ENCODE data around the gene COMT.

COMT gene

DNA sequence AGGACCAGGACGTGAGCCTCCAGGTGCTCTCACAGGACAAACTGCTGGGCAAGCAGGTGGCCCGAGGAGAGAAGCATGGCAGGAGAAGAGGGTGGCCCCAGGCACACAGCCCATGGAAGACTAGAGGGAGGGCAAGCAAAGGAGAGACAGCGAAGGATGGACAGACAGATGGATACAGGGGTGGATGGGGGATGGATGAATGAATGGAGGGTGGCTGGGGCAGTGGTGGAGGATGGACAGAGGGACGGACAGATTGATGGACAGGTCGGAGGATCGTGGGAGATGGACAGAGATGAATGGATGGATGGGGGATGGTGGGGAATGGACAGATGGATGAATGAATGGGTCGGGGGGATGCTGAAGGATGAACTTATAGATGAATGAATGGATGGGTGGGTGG, 52.4 kb downstream of the COMT start:
- DNase-seq (ENCODE audit: low read depth, low spot score) = no peak
- H3K9me3 ChIP-seq (ENCODE audit: low read depth, low read length) = no peaks in the 10 kb centered on the region
- no peaks in the 10 kb centered on the region for H3K36me3 ChIP-seq (ENCODE audit: insufficient read depth, low read length)
- no peak overlapping the region for H3K27ac ChIP-seq
- no peak overlapping the region for H3K4me3 ChIP-seq
- no peak overlapping the region for H3K9ac ChIP-seq (ENCODE audit: insufficient read length)
- TF ChIP-seq POLR2AphosphoS5 (IDR thresholded peaks at IDR 0.05; ENCODE audit: borderline replicate concordance, low read depth, low read length) (no peak), EZH2 (IDR thresholded peaks at IDR 0.05) (no peak), FOXP2 (optimal IDR thresholded peaks at IDR 0.05; ENCODE audit: control extremely low read depth, extremely low read length, insufficient read depth) (no peak)

DNA sequence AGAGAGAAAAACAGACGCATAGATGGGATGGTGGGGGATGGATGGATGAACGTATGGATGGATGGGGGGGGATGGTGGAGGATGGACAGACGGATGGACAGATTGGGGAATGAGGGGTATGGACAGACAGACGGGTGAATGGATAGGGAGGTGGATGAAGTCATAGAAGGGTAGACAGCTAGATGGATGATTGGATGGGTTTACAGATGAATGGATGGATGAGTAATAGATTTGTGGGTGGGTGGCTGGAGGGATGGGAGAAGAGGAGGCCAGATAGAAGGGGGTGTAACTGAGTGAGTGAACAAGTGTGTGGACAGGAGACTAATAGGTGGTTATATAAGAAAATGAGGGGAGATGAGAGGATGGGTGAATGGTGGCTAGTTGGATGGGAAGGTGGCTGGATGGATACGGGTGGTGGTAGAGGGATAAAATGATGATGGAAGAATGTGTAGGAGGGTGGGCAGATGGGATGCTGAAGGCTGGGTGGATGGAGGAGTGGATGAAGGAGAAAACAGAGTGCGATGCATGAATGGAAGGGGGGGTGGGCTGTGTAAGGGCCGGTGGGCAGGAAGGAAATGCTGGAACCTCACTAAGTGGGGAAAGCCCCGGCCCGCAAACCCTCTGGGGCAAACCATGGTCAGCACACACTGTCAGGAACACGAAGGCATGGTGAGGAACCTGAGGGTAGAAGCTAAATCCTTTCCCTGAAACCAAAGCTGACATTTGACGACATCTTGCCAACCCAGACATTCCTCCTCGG, 53.5 kb downstream of the COMT start:
- Histone ChIP-seq H3K9ac (ENCODE audit: insufficient read length) (no peak overlapping the region), H3K4me3 (no peak overlapping the region), H3K9me3 (ENCODE audit: low read depth, low read length) (no peaks in the 10 kb centered on the region), H3K27ac (no peak overlapping the region), H3K36me3 (ENCODE audit: insufficient read depth, low read length) (no peaks in the 10 kb centered on the region)
- no peak for DNase-seq (ENCODE audit: low read depth, low spot score)
- TF ChIP-seq POLR2AphosphoS5 (IDR thresholded peaks at IDR 0.05; ENCODE audit: borderline replicate concordance, low read depth, low read length) = no peak
- TF ChIP-seq FOXP2 (optimal IDR thresholded peaks at IDR 0.05; ENCODE audit: control extremely low read depth, extremely low read length, insufficient read depth) = no peak
- TF ChIP-seq EZH2 (IDR thresholded peaks at IDR 0.05) = no peak

GRCh38 chr22:19995611-19996339, 54.2 kb downstream of the COMT start:
- DNase-seq (ENCODE audit: low read depth, low spot score) = no peak
- H3K9ac ChIP-seq (ENCODE audit: insufficient read length) = no peak overlapping the region
- TF ChIP-seq POLR2AphosphoS5 (IDR thresholded peaks at IDR 0.05; ENCODE audit: borderline replicate concordance, low read depth, low read length) = no peak
- TF ChIP-seq FOXP2 (optimal IDR thresholded peaks at IDR 0.05; ENCODE audit: control extremely low read depth, extremely low read length, insufficient read depth) = no peak
- TF ChIP-seq EZH2 (IDR thresholded peaks at IDR 0.05) = no peak
- H3K9me3 ChIP-seq (ENCODE audit: low read depth, low read length) = no peaks in the 10 kb centered on the region
- H3K27ac ChIP-seq = no peak overlapping the region
- no peak overlapping the region for H3K4me3 ChIP-seq
- no peaks in the 10 kb centered on the region for H3K36me3 ChIP-seq (ENCODE audit: insufficient read depth, low read length)

GRCh38 chr22:19996694-19997384, 55.3 kb downstream of the COMT start:
- no peak for DNase-seq (ENCODE audit: low read depth, low spot score)
- Histone ChIP-seq H3K4me3 (no peak overlapping the region), H3K9me3 (ENCODE audit: low read depth, low read length) (no peaks in the 10 kb centered on the region), H3K27ac (no peak overlapping the region), H3K9ac (ENCODE audit: insufficient read length) (no peak overlapping the region), H3K36me3 (ENCODE audit: insufficient read depth, low read length) (no peaks in the 10 kb centered on the region)
- TF ChIP-seq POLR2AphosphoS5 (IDR thresholded peaks at IDR 0.05; ENCODE audit: borderline replicate concordance, low read depth, low read length) (no peak), FOXP2 (optimal IDR thresholded peaks at IDR 0.05; ENCODE audit: control extremely low read depth, extremely low read length, insufficient read depth) (no peak), EZH2 (IDR thresholded peaks at IDR 0.05) (no peak)

DNA sequence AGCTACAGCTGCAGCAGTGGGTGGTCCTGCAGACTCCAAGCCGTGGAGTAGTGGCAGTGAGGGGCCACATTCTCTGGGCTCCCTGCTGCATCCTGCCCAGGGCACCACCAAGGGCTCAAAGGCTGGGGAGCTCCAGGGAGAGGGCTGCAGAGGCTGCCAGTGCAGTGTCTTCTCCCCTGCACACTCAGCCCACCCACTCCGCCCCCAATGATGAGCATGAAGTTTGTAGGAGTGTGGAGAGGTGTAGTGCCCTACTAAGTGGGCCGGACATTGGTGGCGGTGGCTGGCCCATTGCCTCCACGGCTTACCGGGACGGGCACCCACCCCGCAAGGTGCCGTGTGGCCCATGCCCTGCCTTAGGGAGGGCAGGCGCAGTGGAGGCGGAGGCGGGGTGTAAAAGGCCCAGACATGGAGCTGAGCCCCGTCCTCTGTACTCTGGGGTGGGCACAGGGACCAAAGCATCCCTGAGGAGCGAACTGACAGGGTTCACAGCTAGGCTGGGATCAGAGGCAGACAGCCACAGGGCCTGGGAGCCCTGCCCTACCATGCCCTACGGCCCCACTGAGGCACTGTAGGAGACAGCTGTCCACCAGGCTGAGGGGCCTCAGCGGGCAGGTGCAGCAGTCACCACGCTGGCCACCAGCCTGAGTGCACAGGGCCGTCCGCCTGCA, 56.1 kb downstream of the COMT start:
- Histone ChIP-seq H3K36me3 (ENCODE audit: insufficient read depth, low read length) (no peaks in the 10 kb centered on the region), H3K9ac (ENCODE audit: insufficient read length) (no peak overlapping the region), H3K9me3 (ENCODE audit: low read depth, low read length) (no peaks in the 10 kb centered on the region), H3K4me3 (no peak overlapping the region), H3K27ac (no peak overlapping the region)
- no peak for TF ChIP-seq POLR2AphosphoS5 (IDR thresholded peaks at IDR 0.05; ENCODE audit: borderline replicate concordance, low read depth, low read length)
- no peak for TF ChIP-seq FOXP2 (optimal IDR thresholded peaks at IDR 0.05; ENCODE audit: control extremely low read depth, extremely low read length, insufficient read depth)
- no peak for TF ChIP-seq EZH2 (IDR thresholded peaks at IDR 0.05)
- no peak for DNase-seq (ENCODE audit: low read depth, low spot score)

- no peak for DNase-seq (ENCODE audit: low read depth, low spot score)
- Histone ChIP-seq H3K27ac (no peak overlapping the region), H3K36me3 (ENCODE audit: insufficient read depth, low read length) (no peaks in the 10 kb centered on the region), H3K4me3 (no peak overlapping the region), H3K9me3 (ENCODE audit: low read depth, low read length) (no peaks in the 10 kb centered on the region), H3K9ac (ENCODE audit: insufficient read length) (no peak overlapping the region)
- no peak for TF ChIP-seq FOXP2 (optimal IDR thresholded peaks at IDR 0.05; ENCODE audit: control extremely low read depth, extremely low read length, insufficient read depth)
- no peak for TF ChIP-seq EZH2 (IDR thresholded peaks at IDR 0.05)
- no peak for TF ChIP-seq POLR2AphosphoS5 (IDR thresholded peaks at IDR 0.05; ENCODE audit: borderline replicate concordance, low read depth, low read length)
These were observed 56.8 kb downstream of the COMT start for GRCh38 chr22:19998232-19998951.

DNA sequence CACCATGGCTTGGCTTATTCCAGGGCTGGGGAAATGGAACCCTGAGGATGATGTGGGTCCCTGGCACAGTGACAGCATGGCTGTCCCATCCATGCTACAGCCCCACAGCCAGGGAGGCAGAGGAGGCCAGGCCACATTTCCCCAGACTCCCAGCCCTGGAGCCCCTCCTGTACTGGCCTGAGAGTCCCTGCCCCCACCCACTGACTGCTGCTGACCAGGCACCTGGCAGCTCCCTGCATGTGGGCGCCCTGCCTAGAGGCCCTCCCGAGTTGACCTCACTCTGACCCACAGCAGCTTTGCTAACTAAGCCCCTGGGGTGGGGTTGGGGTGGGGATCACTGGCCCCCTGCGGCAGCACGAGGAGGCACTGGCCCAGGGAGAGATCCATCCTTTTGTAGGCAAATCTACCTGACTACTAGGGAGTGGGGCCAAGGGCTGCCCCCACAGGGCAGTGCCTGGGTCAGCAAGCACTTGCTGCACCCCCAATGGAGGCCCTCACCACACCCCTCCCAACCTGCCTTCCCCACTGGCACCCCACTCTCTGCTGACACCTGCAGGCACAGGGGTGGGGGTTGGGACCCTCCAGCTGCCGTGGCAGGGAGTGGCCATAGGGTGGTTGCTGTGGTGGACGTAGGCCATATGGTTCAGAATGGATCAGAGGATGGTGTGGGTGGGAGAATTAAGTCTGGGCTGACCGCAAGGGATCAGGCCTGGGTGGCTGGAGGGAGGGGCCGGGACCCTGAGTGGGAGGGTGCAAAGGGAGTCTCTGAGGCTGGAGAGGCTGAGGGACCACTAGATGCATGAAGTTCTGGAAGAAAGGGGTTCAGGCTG, 57.6 kb downstream of the COMT start:
- no peak for DNase-seq (ENCODE audit: low read depth, low spot score)
- H3K9me3 ChIP-seq (ENCODE audit: low read depth, low read length) = no peaks in the 10 kb centered on the region; the same call in 1 of the 2 replicates

More for the DNA sequence above, 57.6 kb downstream of the COMT start:
- no peak overlapping the region for H3K4me3 ChIP-seq
- no peak for TF ChIP-seq FOXP2 (optimal IDR thresholded peaks at IDR 0.05; ENCODE audit: control extremely low read depth, extremely low read length, insufficient read depth)
- no peak overlapping the region for H3K9ac ChIP-seq (ENCODE audit: insufficient read length)
- H3K36me3 ChIP-seq (ENCODE audit: insufficient read depth, low read length) = no peaks in the 10 kb centered on the region
- H3K27ac ChIP-seq = no peak overlapping the region
